Inflammatory macrophage (primary cell): ENCODE measurements around the gene ACSM2B.
"Not testable (repeated sequence)": the region's sequence is repeated elsewhere in the genome, so short reads cannot be mapped to it uniquely, and the experiment has no call there.

Source experiments
- DNase-seq, 2 donors: peaks; one replicate each; pipeline ENCODE4 v3.0.0-alpha.2; 2020 to 2022

Gene ACSM2B

DNA sequence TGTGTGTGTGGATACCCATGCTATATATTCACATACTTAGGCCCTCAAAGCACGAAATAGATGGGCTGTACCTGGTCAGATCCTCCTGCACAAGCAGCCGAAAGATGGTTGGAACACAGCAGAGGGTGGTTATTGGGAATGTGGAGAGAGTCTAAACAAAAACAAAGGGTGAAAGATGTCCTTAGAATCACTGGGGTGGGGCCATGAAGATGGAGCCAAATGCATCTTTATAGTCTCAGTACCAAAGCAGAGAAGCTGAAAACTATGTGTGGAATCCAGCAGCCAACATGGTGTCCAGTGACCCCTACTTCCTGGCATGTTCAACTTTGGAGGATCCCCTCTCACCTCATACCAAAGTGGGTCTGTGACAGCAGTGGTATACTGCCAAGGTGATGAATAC lies 19.5 kb upstream of the ACSM2B start:
- DNase-seq = not testable (repeated sequence)

DNA sequence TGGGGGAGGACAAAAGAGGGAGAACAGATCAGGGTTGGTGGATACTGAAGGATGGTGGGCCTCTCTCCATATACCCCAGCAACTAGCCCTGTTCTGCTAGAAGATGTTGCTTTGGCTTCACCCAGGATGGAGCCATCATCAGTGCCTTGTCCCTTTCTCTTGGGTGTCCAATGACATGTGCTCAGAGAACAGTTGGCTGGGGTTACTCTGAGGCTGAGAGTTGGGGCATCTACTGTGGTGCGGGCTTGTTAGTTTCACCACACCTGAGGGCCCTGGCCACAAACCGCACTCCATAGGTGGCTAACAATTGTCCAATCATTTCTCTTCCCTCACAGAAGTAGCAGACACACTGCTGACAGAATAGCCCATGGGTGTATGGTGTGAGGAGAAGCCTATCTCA lies 18.9 kb upstream of the ACSM2B start:
- DNase-seq = not testable (repeated sequence)

DNA sequence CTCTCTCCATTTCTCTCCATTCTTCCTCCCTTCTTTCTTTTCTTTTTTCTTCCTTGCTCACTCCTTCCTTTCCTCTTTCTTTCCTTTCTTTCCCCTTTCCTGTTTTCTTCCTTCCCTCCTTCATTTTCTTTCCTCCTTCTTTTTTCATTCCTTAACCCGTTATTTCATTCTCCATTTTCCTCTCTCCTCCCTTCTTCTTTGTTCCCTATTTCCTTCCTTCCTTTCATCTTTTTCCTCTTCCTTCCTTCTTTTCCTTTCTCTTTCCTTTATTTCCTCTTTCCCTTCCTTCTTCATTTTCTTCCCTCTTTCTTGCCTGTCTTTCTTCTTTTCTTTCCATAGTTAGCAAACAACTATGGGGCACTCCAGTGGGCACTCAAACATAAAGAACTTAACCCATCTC lies 16.6 kb upstream of the ACSM2B start:
- not testable (repeated sequence) for DNase-seq

DNA sequence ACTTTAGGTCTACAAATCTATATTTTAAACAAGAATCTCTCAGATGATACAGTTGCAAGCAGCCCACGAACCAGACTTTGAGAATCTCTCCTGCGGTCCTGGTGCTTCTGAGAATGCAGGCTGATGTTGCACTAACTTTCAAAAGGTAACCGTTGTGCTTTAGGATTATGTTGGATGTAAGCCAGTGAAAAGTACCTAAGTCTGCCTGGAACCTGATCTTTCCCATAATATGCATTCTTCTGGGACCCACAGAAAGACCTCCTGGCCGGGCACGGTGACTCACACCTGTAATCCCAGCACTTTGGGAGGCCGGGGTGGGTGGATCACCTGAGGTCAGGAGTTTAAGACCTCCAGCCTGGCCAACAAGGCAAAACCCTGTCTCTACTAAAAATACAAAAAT lies 13.3 kb upstream of the ACSM2B start:
- not testable (repeated sequence) for DNase-seq

DNA sequence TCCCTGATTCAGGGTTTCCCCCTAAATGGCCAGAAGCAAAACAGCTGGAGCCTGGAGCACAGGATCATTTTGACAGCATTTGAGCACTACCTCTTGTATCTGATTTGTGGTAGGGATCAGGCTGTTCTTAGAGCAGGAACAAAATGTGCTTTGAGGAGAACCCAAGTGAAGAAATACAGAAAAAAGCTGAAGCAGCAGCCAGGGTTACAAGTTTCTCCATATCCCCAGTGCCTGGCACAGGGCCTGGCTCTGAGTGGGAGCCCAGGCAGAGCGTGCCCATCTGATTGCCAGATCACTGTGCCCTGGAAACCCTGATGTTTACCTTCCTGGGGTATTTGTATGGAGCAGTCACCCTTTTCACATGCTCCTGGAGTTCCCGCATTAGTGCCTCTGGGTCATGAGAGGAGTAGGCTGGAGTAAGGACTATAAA lies 11.5 kb upstream of the ACSM2B start:
- not testable (repeated sequence) for DNase-seq

DNA sequence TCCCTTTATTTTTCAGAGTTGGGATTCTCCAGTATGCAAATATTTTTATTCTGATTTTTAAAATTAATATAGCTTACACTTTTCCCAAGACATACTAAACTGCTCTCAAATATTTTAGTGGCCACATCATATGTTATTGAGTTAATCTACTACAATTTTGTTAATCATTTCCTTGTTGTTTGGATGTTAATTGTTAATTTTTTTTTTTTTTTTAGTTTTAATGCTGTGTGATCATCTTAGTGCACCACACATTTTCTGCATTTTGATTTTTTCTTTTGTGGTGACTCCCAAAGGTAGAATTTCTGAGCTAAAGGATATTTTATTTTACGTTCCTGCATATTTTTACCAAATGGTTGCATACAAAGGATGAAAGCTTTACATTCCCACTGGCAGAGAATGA lies 10.5 kb upstream of the ACSM2B start:
- DNase-seq = not testable (repeated sequence)

DNA sequence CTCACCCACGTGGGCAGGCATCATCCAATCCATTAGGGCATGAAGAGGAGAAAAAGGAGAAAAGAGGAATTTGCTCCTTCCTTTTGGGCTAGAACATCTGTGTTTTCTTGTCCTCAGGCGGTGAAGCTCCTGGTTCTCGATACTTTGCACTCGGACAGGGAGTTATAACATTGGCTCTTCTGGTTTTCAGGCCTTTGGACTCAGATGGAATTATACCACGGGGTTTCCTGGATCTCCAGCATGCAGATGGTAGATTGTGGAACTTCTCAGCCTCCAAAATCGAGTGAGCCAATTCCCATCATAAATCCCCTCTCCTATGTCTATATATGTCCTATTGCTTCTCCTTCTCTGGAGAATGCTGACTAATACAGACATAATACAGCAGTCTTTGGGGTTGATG lies 9.9 kb upstream of the ACSM2B start:
- not testable (repeated sequence) for DNase-seq

DNA sequence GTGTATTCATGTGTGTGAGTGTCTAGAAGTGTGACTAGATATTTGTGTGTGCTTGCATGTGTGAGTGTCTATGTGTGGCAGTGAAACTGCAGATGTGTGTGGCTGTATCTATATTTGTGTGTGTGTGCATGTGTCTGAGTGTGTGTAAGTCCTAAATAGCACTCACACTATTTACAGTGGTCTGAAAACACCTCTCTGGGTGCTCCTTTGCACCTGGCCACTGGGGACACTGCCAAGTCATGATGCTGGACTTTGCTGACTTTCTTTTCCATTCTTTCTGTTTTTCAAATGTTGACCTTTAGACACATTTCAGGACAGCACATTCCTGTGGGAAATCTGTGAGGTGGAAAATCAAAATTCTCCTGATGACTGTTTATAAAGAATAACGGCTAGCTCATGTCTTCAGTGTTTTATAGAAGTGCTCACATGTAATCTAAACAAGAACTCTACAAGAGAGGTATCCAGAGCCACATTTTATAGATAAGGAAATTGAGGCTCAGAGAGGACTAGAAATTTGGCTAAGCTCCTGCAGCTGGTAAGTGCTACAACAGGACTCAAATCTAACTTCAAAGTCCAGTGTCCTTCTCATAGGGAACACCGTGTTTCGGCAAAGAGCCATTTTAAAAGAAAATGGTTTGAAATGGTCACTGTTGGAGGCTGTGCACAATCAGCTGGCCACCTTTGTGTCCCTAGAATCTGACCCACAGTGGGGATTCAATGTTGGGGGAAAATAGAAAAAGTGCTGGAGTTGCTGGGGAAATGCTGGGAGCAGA lies 4.5 kb upstream of the ACSM2B start:
- DNase-seq = not testable (repeated sequence)

DNA sequence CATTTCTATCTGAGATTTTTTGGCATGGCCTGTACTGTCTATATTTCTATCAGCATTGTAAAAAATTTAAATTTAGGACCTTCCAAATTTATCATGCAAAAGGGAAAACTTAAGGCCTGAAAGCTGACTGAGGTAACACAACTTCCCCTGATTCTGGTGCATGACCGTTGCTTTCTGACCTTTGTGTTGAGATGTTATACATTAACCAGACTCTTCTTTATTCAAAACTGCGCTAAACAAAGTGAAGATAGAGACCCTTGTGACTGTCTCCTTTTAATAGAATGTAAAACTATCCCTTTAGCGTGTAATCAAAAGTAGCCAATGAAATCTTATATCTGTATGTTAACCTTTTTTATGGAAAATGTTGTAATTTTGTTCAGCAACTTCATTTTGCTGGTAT lies 1.9 kb upstream of the ACSM2B start:
- not testable (repeated sequence) for DNase-seq

DNA sequence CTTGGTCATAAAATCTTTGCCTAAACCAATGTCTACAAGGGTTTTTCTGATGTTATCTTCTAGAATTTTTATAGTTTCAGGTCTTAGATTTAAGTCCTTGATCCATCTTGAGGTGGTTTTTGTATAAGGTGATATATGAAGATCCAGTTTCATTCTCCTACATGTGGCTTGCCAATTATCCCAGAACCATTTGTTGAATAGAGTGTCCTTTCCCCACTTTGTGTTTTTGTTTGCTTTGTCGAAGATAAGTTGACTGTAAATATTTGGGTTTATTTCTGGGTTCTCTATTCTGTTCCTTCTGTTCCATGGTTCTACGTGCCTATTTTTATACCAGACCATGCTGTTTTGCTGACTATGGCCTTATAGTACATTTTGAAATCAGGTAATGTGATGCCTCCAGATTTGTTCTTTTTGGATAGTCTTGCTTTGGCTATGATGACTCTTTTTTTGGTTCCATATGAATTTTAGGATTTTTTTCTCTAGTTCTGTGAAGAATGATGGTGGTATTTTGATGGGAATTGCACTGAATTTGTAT lies 7.0 kb downstream of the ACSM2B start:
- DNase-seq = not testable (repeated sequence)

DNA sequence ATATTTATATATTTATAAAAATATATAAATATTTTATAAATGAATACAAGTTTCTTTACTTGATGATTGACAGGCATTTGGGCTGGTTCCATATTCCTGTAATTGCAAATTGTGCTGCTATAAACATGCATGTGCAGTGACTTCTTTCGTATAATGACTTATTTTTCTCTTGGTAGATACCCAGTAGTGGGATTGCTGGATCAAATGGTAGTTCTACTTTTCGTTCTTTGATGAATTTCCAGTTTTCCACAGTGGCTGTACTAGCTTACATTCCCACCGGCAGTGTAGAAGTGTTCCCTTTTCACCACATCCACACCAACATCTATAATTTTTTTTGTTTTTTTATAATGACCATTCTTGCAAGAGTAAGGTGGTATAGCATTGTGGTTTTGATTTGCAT lies 7.8 kb downstream of the ACSM2B start:
- no peak for DNase-seq

DNA sequence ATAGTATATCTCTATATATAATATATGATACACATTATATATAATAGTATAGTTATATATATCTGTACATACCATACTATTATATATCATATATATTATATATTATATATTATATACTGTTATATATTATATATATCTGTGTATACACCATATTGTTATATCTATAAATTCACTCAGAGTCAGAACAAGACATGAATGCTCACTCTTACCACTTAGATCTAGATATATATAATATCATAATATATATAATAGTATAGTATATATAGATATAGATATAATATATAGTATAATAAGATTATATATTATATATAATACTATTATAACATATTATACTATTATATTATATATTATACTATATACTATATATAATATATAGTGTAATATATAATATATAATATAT lies 9.3 kb downstream of the ACSM2B start:
- no peak for DNase-seq

DNA sequence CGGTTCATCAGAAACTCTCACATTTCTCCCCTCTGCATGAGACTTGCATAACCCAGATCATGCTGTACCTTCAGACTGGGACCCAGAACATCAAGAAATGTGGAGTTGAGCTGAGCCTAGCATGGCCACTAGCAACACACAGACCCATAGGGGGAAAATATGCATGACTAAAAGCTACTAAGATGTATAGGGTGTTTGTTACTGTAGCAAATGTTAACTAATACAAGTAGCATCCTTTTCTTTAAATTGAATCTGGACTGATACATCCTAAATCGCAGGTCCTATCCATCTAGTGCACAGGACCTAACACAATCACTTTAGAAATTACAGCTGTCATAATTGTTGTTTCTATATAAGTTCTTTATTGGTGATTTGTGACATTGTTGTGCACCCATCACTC lies 10.8 kb downstream of the ACSM2B start:
- not testable (repeated sequence) for DNase-seq

DNA sequence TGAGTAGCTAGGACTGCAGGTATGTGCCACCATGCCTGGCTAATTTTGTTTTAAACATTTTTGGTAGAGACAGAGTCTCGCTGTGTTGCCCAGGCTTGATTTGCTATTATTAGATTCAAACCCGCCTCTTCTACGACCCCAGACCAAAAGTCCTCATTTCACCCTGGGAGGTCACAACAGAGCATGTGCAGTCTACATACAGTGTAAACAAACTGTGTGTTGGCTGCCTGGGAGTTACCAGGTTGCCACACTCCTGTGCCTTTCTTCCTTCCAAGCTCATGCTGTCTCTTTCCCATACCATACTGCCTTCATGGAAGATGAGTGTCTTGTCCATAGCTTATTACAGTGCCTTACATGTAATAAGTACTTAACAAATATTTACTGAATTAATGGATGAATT lies 11.9 kb downstream of the ACSM2B start:
- DNase-seq = not testable (repeated sequence)

DNA sequence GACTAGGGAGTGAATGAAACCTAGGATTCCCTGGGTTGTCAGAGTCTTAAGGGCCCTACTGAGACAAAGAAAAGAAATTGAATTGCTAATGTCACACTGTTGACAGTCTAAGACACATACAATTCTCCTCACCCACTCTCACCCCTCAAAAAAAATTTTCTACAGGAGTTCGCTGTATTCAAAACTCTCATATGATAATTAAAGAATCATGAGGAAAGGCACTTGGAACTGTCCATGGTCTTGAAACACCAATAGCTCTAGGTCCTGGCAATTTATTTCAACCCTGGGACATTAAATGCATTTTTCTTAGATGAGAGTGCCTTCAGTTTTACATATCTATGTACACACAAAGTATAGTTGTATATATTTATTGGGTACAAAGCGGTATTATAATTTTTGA lies 20.5 kb downstream of the ACSM2B start:
- DNase-seq = not testable (repeated sequence)

DNA sequence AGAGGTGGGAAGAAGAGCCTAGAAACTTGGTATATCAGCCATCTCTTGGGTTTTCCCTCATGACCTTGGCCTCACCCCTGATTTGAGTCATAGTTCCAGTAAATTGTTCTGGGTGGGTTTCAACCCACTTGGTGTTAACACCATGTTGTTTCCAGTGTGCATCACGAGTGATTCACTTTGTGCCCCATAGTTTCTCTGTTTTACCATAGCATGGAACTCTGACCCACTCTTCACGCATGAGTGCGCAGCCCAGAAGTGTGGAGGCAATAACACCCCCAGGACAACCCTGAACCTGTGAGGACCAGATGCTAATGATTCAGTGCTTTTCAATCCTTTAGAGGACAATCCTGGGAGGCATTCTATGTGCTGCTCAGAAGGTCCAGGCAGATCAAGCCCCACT lies 21.5 kb downstream of the ACSM2B start:
- not testable (repeated sequence) for DNase-seq

DNA sequence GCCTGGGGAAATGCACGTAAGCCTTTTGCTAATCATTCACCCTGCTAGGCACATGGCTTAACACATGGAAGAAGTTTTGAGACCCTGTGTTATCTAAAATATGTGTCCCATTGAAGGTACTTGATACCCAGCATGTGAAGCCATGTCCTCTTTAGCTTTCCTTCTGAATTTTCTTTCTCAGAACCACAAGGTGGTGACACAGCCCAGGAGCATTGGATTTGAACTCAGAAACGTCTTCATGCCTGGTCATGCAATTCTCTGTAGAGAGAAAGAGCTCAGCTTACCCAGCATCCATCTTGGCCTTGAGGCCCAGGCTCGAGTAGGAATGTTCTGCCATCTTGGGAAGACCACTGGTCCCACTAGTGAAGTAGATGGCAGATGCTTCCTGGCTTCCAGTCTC lies 22.7 kb downstream of the ACSM2B start:
- not testable (repeated sequence) for DNase-seq

DNA sequence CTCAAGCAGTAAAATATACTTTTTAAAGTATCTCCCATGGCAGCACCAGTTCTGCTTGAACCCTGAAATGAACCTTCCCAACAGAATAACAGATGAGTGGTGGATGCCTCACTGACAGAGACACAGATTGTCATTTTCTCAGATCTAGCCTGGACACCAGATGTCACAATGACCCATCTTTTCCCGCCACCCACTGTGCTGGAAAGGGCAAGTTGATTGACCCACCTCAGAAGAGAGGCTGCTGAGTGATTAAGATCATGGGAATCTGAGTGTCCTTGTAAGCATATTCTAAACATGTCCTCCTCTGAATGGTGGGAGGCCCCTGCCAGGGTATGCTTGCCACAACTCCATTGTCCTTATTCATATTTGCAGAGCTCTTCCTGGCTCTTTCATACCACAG lies 29.2 kb downstream of the ACSM2B start:
- not testable (repeated sequence) for DNase-seq

DNA sequence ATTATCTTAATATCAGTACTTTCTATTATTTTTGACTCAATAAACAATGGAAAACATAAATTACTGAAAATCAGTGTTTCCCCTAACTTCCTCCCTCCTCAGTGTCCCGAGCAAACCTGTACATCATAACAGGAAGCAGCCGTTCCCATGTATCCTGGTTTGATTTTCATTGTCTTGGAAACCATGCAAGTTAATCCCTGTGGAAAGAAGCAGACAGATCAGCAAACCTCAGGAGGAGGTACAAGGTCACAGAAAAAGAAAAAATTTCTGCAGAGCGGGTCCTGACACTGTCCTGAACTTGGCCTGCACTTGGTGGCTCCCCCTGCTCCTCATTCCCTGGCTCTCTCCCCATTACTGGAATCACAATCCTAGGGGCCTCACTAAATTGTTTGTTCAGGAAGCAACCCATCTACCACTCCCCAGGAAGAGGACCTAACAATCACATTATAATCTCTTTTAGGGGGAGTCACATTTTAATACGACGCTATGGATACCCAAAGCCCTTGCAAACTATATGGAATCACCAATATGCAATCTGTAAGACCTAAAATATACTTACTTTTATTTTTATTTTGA lies 29.8 kb downstream of the ACSM2B start:
- DNase-seq = not testable (repeated sequence)

DNA sequence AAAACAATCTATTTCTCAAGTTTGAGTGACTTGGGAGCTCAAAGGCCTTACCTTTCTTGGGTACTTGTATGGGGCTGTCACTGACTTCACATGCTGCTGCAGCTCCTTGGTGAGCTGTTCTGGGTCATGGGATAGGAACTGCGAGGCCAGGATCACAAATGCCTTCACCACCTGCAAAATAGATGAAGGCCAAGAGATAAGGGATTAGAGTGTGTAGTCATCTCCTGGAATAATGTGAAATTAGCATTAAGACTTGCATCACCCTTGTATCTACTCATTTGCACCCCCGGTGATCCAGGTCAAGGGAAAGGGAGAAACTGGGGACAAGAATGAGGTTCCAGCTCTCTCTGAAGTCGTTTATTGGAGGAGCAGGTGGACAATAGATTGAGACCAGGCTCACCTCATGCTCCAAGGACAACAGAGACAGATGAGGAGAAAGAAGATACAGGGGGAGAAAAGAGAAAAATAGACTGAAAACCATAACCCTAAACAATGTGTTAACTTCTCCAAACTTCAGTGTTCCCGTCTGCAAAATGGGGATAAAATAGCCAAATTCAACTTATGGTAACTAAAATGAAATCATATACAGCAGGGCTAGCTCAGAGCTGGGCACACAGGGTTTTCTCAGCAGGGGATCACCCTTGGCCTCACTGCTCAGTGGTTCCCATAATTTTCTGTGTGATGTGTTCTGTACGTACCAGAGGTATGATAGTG lies 35.4 kb downstream of the ACSM2B start:
- DNase-seq = not testable (repeated sequence)

DNA sequence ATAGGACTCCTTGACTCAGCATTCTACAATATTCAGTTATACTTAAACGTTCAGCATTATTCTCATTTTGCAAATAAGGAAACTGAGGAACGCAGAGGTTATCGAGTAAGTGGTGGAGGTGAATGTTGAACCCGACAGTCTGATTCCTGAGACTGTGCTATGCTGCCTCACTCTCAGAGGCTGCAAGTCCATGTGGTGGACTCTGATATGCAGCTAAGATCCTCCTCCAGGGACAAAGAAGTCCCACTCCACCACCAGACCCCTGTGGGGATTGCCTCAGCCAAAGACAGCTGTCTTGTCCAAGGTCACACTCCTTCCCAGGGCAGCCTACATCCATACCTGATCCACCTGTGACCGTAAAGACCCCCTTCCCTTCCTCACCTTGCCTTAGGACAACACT lies 37.5 kb downstream of the ACSM2B start:
- DNase-seq = no peak

DNA sequence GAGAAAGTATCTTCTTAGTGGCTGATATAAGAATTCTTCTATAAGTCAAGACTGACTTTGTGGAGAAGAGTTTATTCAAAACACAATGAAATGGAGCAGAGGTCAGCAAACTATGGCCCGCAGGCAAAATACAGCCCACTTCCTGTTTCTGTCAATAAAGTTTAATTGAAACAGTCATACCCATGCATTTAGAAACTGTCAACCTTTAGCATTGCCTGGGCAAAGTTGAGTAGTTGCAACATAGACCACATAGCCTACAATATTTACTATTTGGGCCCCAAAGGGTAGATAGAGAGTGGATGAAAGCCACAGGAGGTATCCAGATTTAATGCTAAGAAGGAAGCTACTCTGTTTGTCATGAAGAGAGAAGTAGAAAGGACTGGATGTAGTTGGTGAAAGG lies 38.0 kb downstream of the ACSM2B start:
- no peak for DNase-seq

DNA sequence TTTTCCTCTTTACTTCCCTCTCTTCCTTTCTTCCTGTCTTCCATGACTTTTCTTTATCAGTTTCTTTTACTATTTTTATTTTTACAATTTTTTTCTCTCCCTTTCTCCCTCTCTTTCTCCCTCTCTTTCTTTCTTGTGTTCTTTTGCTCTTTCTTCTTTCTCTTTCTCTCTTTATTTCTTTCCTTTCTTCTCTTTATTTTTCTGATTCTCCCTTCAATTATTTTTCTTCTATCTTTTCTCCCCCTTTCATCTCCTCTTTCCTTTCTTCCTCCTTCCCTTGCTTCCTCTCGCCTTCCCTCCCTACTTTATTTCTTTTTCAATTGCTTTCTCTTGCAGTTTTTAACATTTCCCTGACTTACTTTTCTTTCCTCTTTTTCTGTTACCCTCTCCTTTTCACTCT lies 39.5 kb downstream of the ACSM2B start:
- not testable (repeated sequence) for DNase-seq
